SK-N-SH treated with all-trans-retinoic acid at 6 μM for 48 hours (cell line): Measurements from ENCODE around the gene ASAP2.

Experiments
- GLIS3 ChIP-seq: fragments of 250-450 bp; sonication (Bioruptor Pico); IDR thresholded peaks from 2 replicates; pipeline ENCODE4 v1.5.0; 2020; ENCODE audit warnings: mild to moderate bottlenecking, moderate library complexity
- OSR1 ChIP-seq: fragments of 250-450 bp; sonication (Bioruptor Pico); IDR thresholded peaks from 2 replicates; pipeline ENCODE4 v1.8.0; 2022; ENCODE audit warnings: moderate library complexity, mild to moderate bottlenecking, inconsistent platforms
- PATZ1 ChIP-seq: fragments of 250-450 bp; sonication (Bioruptor Pico); IDR thresholded peaks from 2 replicates; pipeline ENCODE4 v1.8.0; 2020; ENCODE audit warnings: mild to moderate bottlenecking, moderate library complexity, borderline replicate concordance
- RARB ChIP-seq: fragments of 250-450 bp; sonication (Bioruptor Pico); IDR thresholded peaks from 2 replicates; pipeline ENCODE4 v1.8.0; 2021; ENCODE audit warnings: mild to moderate bottlenecking, moderate library complexity
- ZC3H10 ChIP-seq: fragments of 250-450 bp; sonication (Bioruptor Pico); IDR thresholded peaks from 2 replicates; pipeline ENCODE4 v1.5.1; 2021; ENCODE audit warnings: mild to moderate bottlenecking, moderate library complexity
- ZFP3 ChIP-seq: fragments of 250-450 bp; sonication (Bioruptor Pico); IDR thresholded peaks from 2 replicates; pipeline ENCODE4 v1.5.0; 2020; ENCODE audit warnings: mild to moderate bottlenecking, moderate library complexity
- ZNF70 ChIP-seq: fragments of 450-650 bp; formaldehyde crosslinking; IDR thresholded peaks from 2 replicates; pipeline ENCODE4 v1.5.0; 2020; ENCODE audit warnings: mild to moderate bottlenecking, moderate library complexity
- TF ChIP-seq, protein P1 (sequence below): fragments of 250-450 bp; sonication (Bioruptor Pico); IDR thresholded peaks from 2 replicates; pipeline ENCODE4 v1.5.1; 2021; ENCODE audit warnings: mild to moderate bottlenecking, moderate library complexity

DNA sequence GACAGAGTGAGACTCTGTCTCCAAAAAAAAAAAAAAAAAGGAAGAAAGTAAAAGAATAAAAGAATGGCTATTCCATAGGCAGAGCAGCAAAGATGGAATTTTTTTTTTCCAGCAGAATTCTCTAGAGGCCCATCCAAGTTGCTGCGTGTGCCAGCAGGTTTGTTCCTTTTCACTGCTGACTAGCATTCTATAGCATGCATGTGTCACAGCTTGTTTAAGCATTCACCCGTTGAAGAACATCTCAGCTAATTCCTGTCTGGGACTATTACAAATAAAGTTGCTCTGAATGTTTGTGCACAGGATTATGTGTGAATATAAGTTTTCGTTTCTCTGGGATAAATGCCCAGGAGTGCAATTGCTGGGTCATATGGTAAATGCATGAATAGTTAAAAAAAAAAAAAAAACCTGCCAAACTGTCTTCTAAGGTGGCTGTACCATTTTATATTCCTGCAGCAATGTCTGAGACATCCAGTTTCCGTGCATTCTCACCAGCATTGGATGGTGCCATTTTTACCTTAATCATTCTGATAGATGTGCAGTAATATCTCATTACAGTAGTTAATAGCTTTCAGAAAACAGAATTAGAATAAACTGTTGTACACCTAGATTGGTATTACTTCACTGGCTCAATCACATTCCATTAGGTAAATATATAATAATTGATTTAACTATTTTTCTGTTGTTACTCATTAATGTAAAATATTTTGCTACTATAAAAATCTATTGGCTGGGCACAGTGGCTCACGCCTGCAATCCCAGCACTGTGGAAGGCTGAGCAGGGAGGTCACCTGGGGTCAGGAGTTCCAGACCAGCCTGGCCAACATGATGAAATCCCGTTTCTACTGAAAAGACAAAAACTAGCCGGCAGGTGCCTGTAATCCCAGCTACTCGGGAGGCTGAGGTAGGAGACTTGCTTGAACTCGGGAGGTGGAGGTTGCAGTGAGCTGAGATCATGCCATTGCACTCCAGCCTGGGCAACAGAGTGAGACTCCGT, 47.5 kb upstream of the ASAP2 start:
- TF ChIP-seq ZNF70 (no peak), RARB (no peak), ZFP3 (CRISPR knock-in tag) (no peak), OSR1 (CRISPR knock-in tag) (no peak), GLIS3 (CRISPR knock-in tag) (no peak), PATZ1 (CRISPR knock-in tag) (no peak), ZC3H10 (CRISPR knock-in tag) (no peak)
- TF ChIP-seq, protein P1, sequence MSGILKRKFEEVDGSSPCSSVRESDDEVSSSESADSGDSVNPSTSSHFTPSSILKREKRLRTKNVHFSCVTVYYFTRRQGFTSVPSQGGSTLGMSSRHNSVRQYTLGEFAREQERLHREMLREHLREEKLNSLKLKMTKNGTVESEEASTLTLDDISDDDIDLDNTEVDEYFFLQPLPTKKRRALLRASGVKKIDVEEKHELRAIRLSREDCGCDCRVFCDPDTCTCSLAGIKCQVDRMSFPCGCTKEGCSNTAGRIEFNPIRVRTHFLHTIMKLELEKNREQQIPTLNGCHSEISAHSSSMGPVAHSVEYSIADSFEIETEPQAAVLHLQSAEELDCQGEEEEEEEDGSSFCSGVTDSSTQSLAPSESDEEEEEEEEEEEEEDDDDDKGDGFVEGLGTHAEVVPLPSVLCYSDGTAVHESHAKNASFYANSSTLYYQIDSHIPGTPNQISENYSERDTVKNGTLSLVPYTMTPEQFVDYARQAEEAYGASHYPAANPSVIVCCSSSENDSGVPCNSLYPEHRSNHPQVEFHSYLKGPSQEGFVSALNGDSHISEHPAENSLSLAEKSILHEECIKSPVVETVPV (CRISPR knock-in tag) = no peak
